Astrocyte (in vitro differentiated cells and primary cell): ENCODE results near the gene HSD17B11.

ENCODE experiments used
- CTCF ChIP-seq: IDR thresholded peaks from 2 replicates; pipeline ENCODE4 v1.5.1; 2011; ENCODE audit warnings: low read depth, mild to moderate bottlenecking, inconsistent platforms, low read length, moderate library complexity; ENCODE audit not compliant: insufficient read depth
- EZH2 ChIP-seq: IDR thresholded peaks from 2 replicates; pipeline ENCODE4 v1.6.1; 2012; ENCODE audit warnings: mild to moderate bottlenecking, low read length, inconsistent platforms; ENCODE audit not compliant: insufficient read depth

- TF ChIP-seq CTCF (no peak), EZH2 (no peak)
Observed at GRCh38 chr4:87309625-87310024, 81.4 kb downstream of the HSD17B11 start.
